Heart left ventricle (tissue), 16 donors: ENCODE results near the gene TEN1. TPM values are rescaled to one million over a fixed set of nuclear protein-coding genes. Genes with fewer than 3 reads are reported as not detected.

Experiments
- ATAC-seq, 4 donors: fragments of 200-7000 bp; cut with Tn5 transposase; one replicate each; pipeline ENCODE4 v1.9.1; 2020 to 2022; ENCODE audit warnings: moderate library complexity in 4 of 4, mild to moderate bottlenecking in 3 of 4, moderate number of reproducible peaks in 1 of 4
- DNase-seq, 5 donors: peaks; one replicate each; pipeline ENCODE4 v3.0.0-alpha.2; 2020
- H3K27ac ChIP-seq, 12 donors: fragments of 200-600 bp; sonication (generic) in 4 of 12; one replicate each; pipeline versions ENCODE4 v1.5.0 to v1.8.0; 2016 to 2022; ENCODE audit warnings: mild to moderate bottlenecking in 2 of 12
- H3K27me3 ChIP-seq, 9 donors: fragments of 200-600 bp; sonication (generic) in 2 of 9; one replicate each; pipeline versions ENCODE4 v1.5.1 to v1.8.0; 2016 to 2022; ENCODE audit warnings: mild to moderate bottlenecking in 3 of 9
- H3K36me3 ChIP-seq, 9 donors: fragments of 200-600 bp; sonication (generic) in 2 of 9; one replicate each; pipeline versions ENCODE4 v1.5.0 to v1.8.0; 2018 to 2022; ENCODE audit warnings: mild to moderate bottlenecking in 2 of 9
- H3K4me1 ChIP-seq, 12 donors: fragments of 200-600 bp; sonication (generic) in 4 of 12; one replicate each; pipeline versions ENCODE4 v1.5.0 to v1.8.0; 2016 to 2022; ENCODE audit warnings: mild to moderate bottlenecking in 3 of 12
- H3K4me3 ChIP-seq, 12 donors: fragments of 200-600 bp; sonication (generic) in 4 of 12; one replicate each; pipeline versions ENCODE4 v1.5.0 to v1.8.0; 2017 to 2022; ENCODE audit warnings: mild to moderate bottlenecking in 9 of 12, moderate library complexity in 4 of 12
- H3K9me3 ChIP-seq, 12 donors: fragments of 200-600 bp; sonication (generic) in 4 of 12; one replicate each; pipeline versions ENCODE4 v1.5.0 to v1.8.0; 2016 to 2022; ENCODE audit warnings: mild to moderate bottlenecking in 1 of 12
- POLR2A ChIP-seq, 2 donors: fragments of 450-650 bp; IDR thresholded peaks; one replicate each; pipeline ENCODE4 v1.6.1; 2017; ENCODE audit warnings: antibody characterized with exemption in 2 of 2, mild to moderate bottlenecking in 2 of 2, moderate library complexity in 2 of 2
- WGBS, 4 donors: extraction: QIAGEN DNeasy Blood & Tissue Kit in 2 of 4; methylation state at CpG; one replicate each; pipeline versions ENCODE4 v1.1.5 to v1.1.7; 2013 to 2018; 5-methylcytosine and 5-hydroxymethylcytosine counted together
- intact Hi-C, 10 donors: fragments of 100-400 bp; cut with DNase I; formaldehyde crosslinking; loops; one replicate each; pipeline versions ENCODE4 v1.11.1 to v1.14.2; 2022
- polyA plus RNA-seq, 2 donors: library from polyadenylated mRNA; stranded (reverse); fragments of 200-250 nt; gene quantifications; one replicate each; pipeline ENCODE4 v1.2.3, GENCODE V29; 2013
- total RNA-seq, 9 donors: library from RNA; depleted of rRNA in 2 of 9; stranded (reverse); fragments of >200 nt in 2 of 9; fragmentation: NEBNext Ultra II Directional in 3 of 9; extraction: Animal tissue kit (Norgen Biotek cat#: 25700) in 3 of 9; gene quantifications; one replicate each; pipeline versions ENCODE4 v1.1.0 to v1.2.4, GENCODE V29; 2016 to 2023
- TF ChIP-seq, protein P1 (sequence below), 12 donors: fragments of 200-600 bp; sonication (generic) in 4 of 12; IDR thresholded peaks; one replicate each; pipeline versions ENCODE4 v1.5.0 to v1.8.0; 2018 to 2022; ENCODE audit warnings: antibody characterized with exemption in 12 of 12, mild to moderate bottlenecking in 5 of 12
- donor health status: ischemic (EF 13 %, LVEDD 7.1; RV severe dilation, severe dysfunction).
- donor health status: healthy with polysubstance abuse.
- donor health status: DM: no; HTN: yes; CAD: no.
- donor health status: DM: no; HTN: no; CAD: no.
- donor health status: ischemic (EF 25% LVEDD 6.9; RV normal size, moderate dysfunction).
- donor health status: ischemic (EF 25% LVEDD 5.7; RV mildly dilated, moderate dysfunction).
- donor health status: healthy.
- donor health status: DM: yes; HTN: yes; CAD: no.
- donor health status: ischemic (EF 35%, LVEDD 5.7; RV mildly dilated, moderate dysfunction).
- donor health status: nonischemic (EF 11% LVEDD 7.7; RV severe dilation, severe dysfunction).
- donor health status: DM: yes; HTN: yes; CAD: no.
- donor health status: PGD.
- donor health status: ischemic (EF 29% LVEDD 5.4; RV normal size, mild dysfunction).
- donor health status: nonischemic (EF 23%, LVEDD 6.1; RV moderate dilation, normal function).

The TEN1 gene
- total and polyA plus RNA-seq, 11 donors: 3.3 to 22.1 (median 8.7) TPM

DNA sequence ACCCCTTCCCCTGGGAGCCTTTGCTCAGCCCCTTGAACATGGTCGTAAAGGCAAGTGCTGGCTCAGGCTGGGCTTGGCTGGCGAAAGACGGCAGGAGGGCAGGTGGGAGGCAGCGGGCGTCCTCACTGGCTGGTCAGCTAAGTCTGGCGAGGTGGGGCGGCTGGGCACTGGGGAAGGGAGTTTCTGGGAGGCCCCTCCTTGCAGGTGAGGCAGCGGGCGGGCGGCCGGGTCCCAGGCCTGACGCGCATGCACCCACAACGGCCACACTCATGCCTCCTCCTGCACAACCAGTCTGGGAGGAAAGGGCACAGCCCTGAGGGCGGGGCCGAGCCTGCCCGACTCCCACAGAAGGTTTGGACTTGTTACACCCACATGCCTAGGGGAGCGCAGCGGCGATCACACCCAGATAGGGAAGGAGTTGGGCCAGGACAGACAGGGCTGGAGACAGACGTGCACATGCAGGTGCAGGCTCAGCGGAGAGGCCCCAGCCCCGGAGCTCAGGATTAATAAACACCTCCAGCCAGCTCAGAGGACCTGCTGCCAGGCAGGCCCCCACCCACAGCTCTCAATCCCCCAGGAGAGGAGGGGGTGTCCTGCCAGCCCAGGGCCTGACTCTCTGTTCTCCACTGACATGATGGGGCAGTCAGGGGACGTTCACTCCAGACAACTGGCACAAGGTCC lies 48.3 kb downstream of the TEN1 start, which contains the start of gene EVPL:
Gene EVPL (minus strand): TSS at position 148 of the 681 bp plus-strand sequence. CDS start 108 bp downstream, at position 40.
- no peaks in the 10 kb centered on the region for H3K27me3 ChIP-seq
- H3K4me1 ChIP-seq: peaks cover 0 to 10% (median 5%) of the 10 kb centered on the region in 12 donors
- peak in 1 of 4 donors; percentile 13 for ATAC-seq
- H3K27ac ChIP-seq: peak within 1 kb of the TSS in 1 of 12 donors; percentile 57
- no peaks in the 10 kb centered on the region for H3K9me3 ChIP-seq
- intact Hi-C loops: no loop called here
- TF ChIP-seq POLR2A (IDR thresholded peaks at IDR 0.05): no peak
- TF ChIP-seq, protein P1, sequence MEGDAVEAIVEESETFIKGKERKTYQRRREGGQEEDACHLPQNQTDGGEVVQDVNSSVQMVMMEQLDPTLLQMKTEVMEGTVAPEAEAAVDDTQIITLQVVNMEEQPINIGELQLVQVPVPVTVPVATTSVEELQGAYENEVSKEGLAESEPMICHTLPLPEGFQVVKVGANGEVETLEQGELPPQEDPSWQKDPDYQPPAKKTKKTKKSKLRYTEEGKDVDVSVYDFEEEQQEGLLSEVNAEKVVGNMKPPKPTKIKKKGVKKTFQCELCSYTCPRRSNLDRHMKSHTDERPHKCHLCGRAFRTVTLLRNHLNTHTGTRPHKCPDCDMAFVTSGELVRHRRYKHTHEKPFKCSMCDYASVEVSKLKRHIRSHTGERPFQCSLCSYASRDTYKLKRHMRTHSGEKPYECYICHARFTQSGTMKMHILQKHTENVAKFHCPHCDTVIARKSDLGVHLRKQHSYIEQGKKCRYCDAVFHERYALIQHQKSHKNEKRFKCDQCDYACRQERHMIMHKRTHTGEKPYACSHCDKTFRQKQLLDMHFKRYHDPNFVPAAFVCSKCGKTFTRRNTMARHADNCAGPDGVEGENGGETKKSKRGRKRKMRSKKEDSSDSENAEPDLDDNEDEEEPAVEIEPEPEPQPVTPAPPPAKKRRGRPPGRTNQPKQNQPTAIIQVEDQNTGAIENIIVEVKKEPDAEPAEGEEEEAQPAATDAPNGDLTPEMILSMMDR (IDR thresholded peaks at IDR 0.05): no peak
- no peaks in the 10 kb centered on the region for H3K36me3 ChIP-seq
- DNase-seq: no peak
- WGBS, 4 donors: 86 to 90% (median 89%) methylated on average over 8 to 24 of the region's 24 CpGs
- H3K4me3 ChIP-seq: no peak within 1 kb of the TSS

DNA sequence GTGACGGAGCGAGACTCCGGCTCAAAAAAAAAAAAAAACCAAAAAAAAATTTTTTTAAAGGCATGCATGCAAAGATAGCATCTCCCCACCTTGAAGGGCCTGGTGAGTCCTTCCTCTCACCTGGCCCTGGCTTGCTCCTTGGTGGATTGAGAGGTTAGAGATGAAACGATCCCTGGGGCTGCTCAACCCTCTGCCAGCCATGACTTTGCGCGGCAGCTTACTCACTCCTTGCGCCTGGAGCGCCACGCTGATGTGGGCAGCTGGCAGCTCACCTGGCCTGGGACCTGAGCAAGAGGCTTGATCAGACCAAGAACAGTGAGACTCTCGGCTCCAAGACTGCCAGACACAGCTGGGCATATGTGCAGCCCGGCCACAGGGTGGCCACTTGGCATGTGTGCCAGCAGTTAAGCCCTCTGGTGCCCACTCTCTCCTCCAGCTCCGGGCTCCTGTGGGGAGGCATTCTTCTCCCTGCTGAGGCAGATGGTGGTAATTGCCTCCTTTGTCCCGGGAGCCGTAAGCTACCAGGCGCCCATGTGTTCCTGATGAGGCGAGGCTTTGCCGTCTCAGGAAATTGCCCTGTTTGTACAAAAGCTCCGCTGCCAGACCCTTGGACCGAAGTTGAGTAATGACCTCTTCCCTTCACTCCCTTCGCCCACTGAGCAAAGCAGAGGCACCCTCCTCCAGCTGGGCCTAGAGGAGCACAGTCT lies 53.2 kb downstream of the TEN1 start:
- peaks cover 0 to 15% (median 5%) of the 10 kb centered on the region in 12 donors for H3K4me1 ChIP-seq
- no peaks in the 10 kb centered on the region for H3K9me3 ChIP-seq
- H3K27ac ChIP-seq: peak overlapping the region in 1 of 12 donors; percentile 84
- no peaks in the 10 kb centered on the region for H3K27me3 ChIP-seq
- ATAC-seq (no peak), DNase-seq (no peak)
- no peak overlapping the region for H3K4me3 ChIP-seq
- 88 to 93% (median 91%) methylated on average over 20 of the region's 20 CpGs for WGBS, 4 donors
- H3K36me3 ChIP-seq: peaks cover 0 to 2% (median 0%) of the 10 kb centered on the region in 9 donors
- TF ChIP-seq, protein P1 (IDR thresholded peaks at IDR 0.05): no peak
- no peak for TF ChIP-seq POLR2A (IDR thresholded peaks at IDR 0.05)
- intact Hi-C loops: no loop called here

DNA sequence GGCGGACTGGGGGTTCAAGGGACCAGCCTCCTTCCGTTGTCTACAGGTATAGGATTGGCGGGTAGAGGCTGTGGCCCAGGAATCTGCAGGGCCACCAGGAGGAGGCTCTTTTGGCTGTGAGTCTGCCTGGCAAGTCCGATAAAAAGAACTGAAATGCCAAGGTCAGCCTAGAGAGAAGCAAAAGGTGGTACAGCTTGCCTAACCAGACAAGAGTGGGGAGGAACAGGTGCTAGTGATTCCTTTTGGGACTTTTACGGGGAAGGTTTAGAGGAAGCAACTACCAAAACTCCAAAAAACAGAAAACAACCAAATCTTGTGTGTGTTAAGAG lies 53.7 kb downstream of the TEN1 start:
- WGBS, 4 donors: 89 to 97% (median 95%) methylated on average over 5 of the region's 5 CpGs
- intact Hi-C loops: no loop called here

GRCh38 chr17:76033139-76033538 lies 54.1 kb downstream of the TEN1 start:
- 93 to 97% (median 96%) methylated on average over 6 of the region's 6 CpGs for WGBS, 4 donors
- no peak for DNase-seq
- ATAC-seq: no peak
- TF ChIP-seq, protein P1 (IDR thresholded peaks at IDR 0.05): no peak
- no peak for TF ChIP-seq POLR2A (IDR thresholded peaks at IDR 0.05)
- H3K27ac ChIP-seq: peak overlapping the region in 1 of 12 donors; percentile 84
- H3K4me3 ChIP-seq: no peak overlapping the region
- peaks cover 0 to 15% (median 5%) of the 10 kb centered on the region in 12 donors for H3K4me1 ChIP-seq
- H3K27me3 ChIP-seq: no peaks in the 10 kb centered on the region
- H3K36me3 ChIP-seq: peaks cover 0 to 9% (median 2%) of the 10 kb centered on the region in 9 donors
- intact Hi-C loops: no loop called here
- no peaks in the 10 kb centered on the region for H3K9me3 ChIP-seq

More for the DNA sequence above, 53.7 kb downstream of the TEN1 start:
- ATAC-seq: no peak
- Histone ChIP-seq H3K4me1 (peaks cover 0 to 15% (median 5%) of the 10 kb centered on the region in 12 donors), H3K36me3 (peaks cover 0 to 5% (median 0%) of the 10 kb centered on the region in 9 donors), H3K4me3 (no peak overlapping the region), H3K9me3 (no peaks in the 10 kb centered on the region), H3K27ac (peak overlapping the region in 1 of 12 donors; percentile 84), H3K27me3 (no peaks in the 10 kb centered on the region)
- TF ChIP-seq, protein P1 (IDR thresholded peaks at IDR 0.05): no peak
- no peak for TF ChIP-seq POLR2A (IDR thresholded peaks at IDR 0.05)
- no peak for DNase-seq
